AG04449 (cell line): ENCODE data around the gene CAB39L.

ENCODE experiments used
- CTCF ChIA-PET: fragments of 350-600 bp; formaldehyde crosslinking; extraction: SDS; loops from one replicate; lab custom pipeline; 2021; ENCODE audit warnings: antibody characterized with exemption; lab: Yijun Ruan, JAX
- POLR2A ChIA-PET: fragments of 400-600, 350-600 bp; formaldehyde crosslinking; extraction: SDS; loops from one replicate; lab custom pipeline; 2020; ENCODE audit warnings: antibody characterized with exemption, inconsistent platforms; lab: Yijun Ruan, JAX
- DNase-seq: peaks from one replicate; pipeline ENCODE4 v3.0.0-alpha.2; 2010; ENCODE audit warnings: low read depth, low spot score
- H3K4me3 ChIP-seq: 2 replicates; pipeline ENCODE4 v1.5.1; 2011; ENCODE audit warnings: low read depth, mild to moderate bottlenecking, control low read depth, low read length
- CTCF ChIP-seq: IDR thresholded peaks from one replicate; pipeline ENCODE4 v1.5.1; 2011; ENCODE audit warnings: mild to moderate bottlenecking, moderate library complexity, low read length, control low read depth, inconsistent platforms; ENCODE audit not compliant: insufficient read depth; ENCODE audit errors: missing control alignments

The CAB39L gene

GRCh38 chr13:49454388-49455006, 10.6 kb upstream of the CAB39L start:
- CTCF ChIA-PET = interaction anchor here (1.2 to 1.4 kb wide), 2 partner anchors 10 to 11 kb away, joined by 5 to 10 read pairs; partner anchors contain the start of genes CAB39L and SETDB2
- TF ChIP-seq CTCF = no peak

DNA sequence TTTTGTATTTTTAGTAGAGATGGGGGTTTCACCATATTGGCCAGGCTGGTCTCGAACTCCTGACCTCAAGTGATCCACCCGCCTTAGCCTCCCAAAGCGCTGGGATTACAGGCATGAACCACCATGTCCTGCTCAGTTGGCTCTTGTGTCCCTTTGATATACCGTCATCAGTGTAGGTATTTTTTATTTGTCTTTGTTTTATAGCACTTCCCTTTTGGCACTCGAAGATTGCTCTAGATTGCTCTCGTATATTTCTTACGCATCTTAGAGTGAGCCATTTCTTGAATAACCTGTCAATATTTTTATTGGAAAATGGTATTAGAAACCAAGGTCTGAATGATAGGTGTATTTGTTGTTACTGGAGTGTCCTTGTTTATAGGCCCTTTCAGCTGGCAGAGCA, 9.6 kb upstream of the CAB39L start:
- TF ChIP-seq CTCF = no peak
- H3K4me3 ChIP-seq = no peak overlapping the region
- DNase-seq = no peak
- ChIA-PET CTCF (interaction anchor here (0.8 to 1.4 kb wide), 2 partner anchors 9 to 17 kb away, joined by 3 to 10 read pairs; partner anchors contain the start of genes CAB39L and SETDB2), POLR2A (no interaction called here)

More at GRCh38 chr13:49454388-49455006, 10.6 kb upstream of the CAB39L start:
- POLR2A ChIA-PET = no interaction called here
- H3K4me3 ChIP-seq = no peak overlapping the region; the same call in 1 of the 2 replicates
- no peak for DNase-seq

GRCh38 chr13:49452725-49453457, 9.0 kb upstream of the CAB39L start:
- H3K4me3 ChIP-seq = no peak overlapping the region
- ChIA-PET CTCF (interaction anchor here (0.8 to 1.4 kb wide), 2 partner anchors 8 to 16 kb away, joined by 3 to 10 read pairs; partner anchors contain the start of genes CAB39L and SETDB2), POLR2A (interaction anchor here (1.0 kb wide), 1 partner anchor 9 kb away, joined by 3 read pairs; the partner anchor contains the start of genes CAB39L and SETDB2)
- no peak for TF ChIP-seq CTCF
- no peak for DNase-seq

DNA sequence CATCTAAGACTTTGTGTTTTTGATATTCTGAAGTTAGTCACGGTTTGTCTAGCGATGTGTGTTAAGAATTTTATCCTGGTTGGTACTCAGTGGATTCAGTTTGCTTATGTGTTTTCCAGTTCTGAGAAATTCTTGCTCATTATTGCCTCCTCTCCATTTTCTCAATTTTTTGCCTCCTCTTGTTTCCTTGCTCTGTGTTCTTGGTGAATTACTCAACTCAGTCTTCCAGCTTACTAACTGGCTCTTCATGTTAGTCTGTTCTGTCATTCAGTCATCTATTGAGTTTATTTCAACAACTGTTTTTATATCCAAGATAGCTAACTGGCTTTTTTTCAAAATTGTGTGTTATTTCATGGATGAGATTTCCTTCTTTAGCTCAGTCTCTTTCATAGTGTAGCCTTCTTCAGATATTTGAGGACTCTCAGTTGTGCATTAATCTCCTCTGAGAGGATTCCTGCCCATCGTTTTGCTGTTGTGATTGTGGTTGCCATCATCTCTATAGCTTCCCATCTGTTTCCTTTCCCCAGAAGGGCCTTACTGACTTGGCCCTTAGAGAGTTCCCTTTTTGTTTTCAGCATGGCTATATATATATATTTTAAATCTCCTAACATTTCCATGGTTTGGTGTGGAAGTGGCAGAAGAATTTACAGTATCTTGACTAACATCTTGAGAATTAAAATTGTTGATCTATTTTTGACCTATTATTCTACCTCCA, 6.4 kb upstream of the CAB39L start:
- no peak for TF ChIP-seq CTCF
- DNase-seq = no peak
- H3K4me3 ChIP-seq = no peak overlapping the region
- ChIA-PET POLR2A (no interaction called here), CTCF (no interaction called here)

DNA sequence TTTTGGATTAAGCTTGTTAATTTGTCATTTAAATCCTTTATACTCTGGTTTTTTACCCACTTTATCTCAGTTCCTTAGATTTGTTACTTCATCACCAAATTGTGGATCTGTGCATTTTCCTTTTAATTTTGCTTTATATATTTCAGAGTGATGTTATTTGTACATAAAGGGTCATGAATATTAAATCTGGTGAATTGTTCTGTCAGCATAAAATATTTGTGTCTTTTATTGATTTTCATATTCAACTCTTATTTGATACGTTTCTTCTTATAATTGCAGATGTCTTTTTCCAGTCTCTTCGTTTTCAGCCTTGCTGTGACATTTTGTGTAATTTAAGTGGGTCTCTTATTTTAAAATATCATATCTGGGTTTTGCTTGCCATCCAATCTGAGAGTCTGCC, 4.9 kb upstream of the CAB39L start:
- POLR2A ChIA-PET = no interaction called here
- no peak for DNase-seq
- CTCF ChIA-PET = no interaction called here
- H3K4me3 ChIP-seq = no peak overlapping the region
- TF ChIP-seq CTCF = no peak
